GM19452 (cell line): ENCODE results near the gene TNIK.
"Not testable (repeated sequence)": the region's sequence is repeated elsewhere in the genome, so short reads cannot be mapped to it uniquely, and the experiment has no call there.

Source experiments
- ATAC-seq: cut with Tn5 transposase; IDR thresholded peaks from one replicate; pipeline ENCODE4 v1.9.1; 2021; ENCODE audit not compliant: unreplicated experiment

TNIK gene

DNA sequence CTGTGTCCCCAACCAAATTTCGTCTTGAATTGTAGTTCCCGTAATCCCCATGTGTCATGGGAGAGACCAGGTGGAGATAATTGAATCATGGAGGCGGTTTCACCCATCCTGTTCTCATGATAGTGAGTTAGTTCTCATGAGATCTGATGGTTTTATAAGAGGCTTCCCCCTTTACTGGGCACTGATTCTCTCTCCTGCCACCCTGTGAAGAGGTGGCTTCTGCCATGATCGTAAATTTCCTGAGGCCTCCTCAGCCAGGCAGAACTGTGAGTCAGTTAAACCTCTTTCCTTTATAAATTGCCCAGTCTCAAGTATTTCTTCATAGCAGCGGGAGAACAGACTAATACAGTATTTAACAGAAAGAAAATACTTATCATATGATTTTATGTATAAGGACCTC is 93.5 kb downstream of the TNIK start:
- not testable (repeated sequence) for ATAC-seq

DNA sequence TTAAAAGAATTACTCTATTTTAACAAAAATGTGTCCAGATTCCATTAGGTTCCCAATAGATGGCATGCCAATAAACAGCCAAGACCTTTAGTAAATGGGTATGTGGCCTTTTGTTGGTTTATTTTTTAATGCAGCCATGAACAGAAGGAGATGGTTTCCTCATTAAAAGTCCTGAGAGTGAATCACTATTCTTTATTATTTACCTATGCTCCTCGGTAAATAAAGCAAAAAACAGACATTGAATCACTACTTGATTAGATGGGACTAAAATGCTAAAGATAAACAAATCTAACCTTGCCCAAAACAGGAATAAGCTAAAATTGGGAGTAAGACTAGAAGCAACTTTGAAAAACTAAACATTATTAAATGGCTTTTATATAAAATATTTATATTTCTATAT is 94.2 kb downstream of the TNIK start:
- no peak for ATAC-seq

DNA sequence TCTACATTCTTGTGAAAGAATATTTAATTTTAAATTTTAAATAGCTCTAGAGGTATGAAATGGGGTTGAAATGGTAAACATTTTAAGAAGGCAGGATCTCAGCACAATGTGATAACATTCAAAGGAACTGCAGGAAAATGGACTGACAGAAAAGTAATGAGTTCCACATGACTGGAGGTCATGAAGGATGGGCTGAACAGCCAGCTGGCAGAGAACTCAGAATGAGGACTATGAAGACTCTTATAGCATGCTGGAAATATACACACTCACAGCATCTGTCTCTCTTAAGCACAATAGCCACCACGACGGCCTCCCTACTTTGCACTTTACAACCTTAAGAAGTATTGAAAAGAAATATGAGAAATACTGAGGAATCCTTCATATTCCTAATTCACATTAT is 94.7 kb downstream of the TNIK start:
- ATAC-seq, result no peak

DNA sequence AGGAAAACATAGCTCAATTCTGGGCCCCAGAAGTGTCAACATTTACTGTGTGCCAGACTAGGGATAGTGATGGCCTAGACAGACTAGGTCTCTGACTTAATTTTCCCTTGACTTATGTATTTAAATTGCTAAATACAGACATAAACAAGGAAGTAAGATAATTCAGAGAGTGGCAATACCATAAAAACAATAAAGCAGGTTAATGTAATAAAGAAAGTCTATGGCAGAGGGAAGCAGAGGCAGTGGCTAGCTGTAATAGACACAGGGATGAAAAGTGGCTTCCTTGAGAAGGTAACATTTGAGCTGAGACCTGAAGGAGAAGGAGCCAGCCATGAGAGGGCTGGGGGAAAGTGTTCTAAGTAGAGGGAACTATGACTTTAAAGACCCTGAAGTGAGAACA is 95.7 kb downstream of the TNIK start:
- no peak for ATAC-seq

DNA sequence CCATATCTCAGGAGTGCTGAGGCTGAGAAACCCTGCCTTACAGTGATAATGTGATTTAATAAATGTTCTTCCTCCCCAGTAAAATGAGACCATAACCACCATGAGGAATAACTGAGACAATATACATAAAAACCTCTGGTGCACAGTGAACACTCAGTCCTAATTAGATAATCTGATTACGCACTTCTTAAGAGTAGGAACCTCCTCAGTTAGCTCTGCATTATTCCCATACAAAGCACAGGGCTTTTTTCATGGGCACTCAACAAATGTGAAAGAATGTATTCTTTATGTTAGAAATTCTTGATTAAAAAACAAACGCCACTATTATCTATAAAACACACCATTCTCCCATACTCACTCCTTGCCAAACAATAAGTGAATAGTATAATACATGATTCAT is 97.0 kb downstream of the TNIK start:
- no peak for ATAC-seq

DNA sequence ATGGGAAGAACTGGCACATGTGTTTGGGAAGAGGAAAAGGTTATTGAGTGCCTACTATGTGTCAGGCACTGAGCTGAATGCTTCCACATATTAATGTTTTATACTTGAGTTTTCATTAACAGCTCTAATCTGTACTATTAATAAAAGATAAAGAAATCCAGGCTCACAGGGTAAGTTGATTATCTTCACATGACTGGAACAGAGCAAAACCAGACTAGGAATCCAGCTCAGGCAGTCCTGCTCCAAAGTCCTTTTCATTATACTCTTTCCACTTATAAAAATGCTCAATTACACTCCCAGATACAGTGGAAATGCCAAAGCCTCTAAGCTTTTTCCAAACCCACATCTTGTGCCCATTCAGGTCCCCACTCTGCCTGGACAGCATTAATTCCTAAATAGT is 97.6 kb downstream of the TNIK start:
- no peak for ATAC-seq

DNA sequence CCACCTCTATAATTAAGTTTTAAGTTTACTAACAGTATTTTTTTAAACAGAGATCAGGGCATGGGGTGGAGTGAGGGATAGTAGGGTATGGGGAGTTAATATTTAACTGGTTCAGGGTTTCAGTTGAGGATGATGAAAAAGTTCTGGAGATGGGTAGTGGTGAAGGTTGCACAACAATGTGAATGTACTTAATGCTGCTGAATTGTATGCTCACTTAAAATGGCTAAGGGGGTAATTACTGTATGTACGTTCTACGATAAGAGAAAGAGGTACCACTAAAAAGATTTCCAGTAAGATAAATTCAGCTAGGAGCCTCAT is 101.4 kb downstream of the TNIK start:
- ATAC-seq, result no peak

DNA sequence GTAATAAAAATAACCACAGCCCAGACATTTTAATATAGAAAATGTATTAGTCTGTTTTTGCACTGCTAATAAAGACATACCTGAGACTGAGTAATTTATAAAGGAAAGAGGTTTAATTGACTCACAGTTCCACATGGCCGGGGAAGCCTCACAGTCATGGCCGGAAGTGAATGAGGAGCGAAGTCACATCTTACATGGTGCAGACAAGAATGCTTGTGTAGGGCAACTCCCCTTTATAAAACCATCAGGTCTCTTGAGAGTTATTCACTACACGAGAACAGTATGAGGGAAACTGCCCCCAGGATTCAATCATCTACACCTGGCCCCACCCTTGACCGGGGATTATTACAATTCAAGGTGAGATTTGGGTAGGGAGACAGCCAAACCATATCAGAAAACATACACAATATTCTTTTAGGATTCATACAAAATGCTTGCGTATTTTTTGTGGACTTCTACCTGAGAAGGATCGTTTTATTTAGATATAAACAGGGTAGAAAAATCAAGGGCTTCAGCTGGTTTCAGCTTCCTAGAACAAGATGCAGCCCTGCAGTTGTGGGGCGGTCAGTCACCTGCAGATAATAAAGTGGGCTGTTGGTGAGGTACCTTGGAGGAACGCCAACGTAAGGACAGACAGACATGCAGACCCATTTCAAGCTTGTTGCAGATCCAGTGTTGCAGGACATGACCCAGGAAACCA is 101.9 kb downstream of the TNIK start:
- ATAC-seq, result no peak

DNA sequence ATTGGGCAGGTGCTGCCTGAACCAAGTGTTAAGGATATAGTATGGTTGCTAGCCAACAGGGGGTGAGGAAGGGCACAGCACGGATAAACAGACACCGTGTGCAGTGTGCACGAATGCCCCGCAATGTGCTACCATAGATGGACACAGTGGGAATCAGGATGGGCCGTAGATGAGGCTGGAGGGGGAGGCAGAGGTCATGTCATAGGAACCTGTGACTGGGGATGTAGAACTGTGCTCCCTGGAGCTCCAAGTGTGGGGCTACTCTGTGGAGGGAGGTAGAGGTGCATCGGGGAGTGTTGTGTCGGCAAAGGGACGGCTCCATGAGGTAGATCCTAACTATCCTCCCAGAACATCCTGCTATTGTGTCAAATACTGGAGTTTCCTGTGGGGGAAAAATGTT is 102.5 kb downstream of the TNIK start:
- no peak for ATAC-seq

DNA sequence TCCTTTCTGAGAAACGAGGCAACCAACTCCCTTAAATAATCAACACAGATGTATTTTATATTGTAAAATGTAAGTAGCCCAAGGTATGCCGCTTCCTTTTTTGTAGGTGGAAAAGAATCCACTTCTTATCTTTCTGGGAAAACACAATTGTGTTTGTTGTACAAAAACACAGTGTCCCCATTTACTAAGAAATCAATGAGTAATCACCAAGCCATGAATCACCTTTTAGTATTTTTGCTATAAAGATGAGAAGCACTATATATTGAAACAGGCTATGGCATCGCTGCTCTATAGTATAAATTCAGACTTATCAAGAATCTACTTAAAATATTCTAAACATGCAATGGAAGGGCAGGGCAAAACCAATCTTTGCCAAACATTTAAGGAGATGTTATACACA is 104.0 kb downstream of the TNIK start:
- no peak for ATAC-seq

DNA sequence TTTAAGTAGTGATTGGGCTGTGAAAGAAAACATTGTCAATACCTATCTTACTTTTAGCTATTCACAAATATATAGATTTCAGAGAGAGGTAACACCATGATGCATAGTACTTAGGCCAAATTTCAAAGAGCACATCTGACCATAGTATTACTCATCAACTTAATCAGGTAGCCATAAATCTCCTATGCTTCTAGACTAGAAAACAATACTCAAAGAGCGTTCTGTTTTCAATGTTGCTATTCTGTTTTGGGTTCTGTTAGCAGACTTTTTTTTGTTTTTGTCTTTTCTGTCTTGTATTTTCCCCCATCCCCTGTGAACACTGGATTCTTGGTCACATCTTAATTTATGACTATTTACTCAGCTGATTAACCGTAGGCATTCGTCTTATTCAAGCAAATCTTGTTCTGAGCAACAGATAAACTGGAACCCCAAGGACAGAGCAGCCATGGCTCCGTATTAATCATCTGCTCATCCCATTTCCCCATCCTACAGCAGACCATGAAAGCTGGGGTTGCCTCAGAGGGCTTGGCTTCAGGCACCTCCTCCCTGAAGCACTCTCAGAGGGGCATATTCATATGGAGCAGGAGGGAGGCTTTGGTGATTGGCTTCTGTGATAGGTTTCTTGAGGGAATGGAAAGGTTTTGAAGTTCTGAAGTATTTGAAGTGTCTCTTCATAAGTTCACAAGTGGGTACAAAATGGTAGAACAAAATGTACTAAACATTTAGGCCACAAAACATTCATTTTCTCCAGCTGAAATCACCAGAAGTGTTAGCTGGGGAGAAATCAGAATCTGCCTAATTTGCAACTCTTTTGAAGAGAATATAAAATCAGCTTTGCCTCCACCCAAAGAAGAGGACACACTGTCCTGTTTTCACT is 105.3 kb downstream of the TNIK start:
- no peak for ATAC-seq

DNA sequence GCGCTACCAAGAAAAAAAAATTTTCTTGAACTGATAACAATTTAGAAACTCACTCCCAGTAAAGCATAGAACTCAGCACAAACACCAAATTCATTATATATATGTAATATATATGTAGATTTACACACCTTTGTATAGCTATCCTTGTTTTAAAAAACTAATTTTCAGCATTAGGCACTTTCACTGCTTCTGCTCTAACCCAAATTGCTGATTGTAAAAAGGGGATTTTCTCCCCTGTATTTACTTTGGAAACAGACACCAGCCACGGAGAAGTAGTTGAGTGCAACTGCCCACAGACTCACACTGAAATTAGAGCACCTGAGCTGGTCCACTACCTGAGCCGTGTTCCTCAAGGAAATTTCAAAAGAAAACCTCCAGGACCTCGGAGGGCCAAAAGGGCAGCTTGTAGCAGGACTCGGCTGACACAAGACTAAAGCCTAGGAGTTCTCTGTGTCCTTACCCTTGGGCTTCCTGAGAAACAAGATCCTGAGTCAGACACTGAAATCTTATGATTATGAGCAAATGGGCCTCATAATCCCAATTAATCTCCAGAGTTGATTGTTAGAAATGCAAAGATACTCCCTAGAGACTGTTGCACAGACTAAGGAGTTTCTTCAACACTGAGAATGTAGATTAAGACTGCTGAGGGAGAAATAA is 106.0 kb downstream of the TNIK start:
- ATAC-seq, result no peak

DNA sequence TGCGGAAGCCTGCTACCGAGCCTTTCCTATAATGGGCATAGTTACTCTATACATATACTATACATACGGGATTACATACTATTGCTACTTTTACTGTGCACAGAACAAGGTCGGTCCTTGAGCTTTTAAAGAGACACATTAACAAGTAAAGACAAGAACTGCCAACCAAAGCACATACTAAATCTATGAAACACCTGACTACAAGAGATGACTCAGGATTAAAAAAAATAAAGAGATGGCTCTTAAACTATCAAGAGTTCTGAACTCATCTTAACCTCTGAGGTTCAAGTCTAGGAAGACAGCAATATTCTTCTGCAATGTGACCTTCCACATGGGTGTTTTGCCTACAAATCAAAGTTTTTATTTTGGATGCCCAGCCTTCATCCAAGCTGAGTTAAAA is 106.8 kb downstream of the TNIK start:
- ATAC-seq, result no peak

DNA sequence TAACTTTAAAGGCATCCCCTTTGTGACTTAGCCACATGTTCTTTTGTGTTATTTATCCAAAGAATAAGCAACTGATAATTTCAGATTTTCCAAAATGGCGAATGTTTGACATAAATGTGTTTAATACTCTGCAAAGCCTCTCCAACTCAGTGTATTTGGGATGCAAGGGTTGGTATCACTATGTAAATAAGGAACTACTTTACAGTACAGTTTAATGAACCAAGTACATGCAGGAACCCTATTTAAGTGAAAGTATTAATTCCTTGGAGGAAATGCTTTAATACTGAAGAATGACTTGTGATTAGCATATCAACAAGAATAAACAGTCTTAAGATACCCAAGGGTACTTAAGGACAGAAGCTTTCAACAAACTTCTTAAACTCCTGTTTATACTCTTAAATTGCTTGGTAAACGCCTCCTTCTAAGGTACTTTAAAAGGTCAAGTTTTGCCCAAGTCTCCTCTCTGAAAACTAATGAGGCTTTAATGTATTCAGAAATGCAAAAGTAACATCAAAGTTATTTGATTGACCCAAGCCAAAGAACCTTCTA is 107.7 kb downstream of the TNIK start:
- no peak for ATAC-seq

DNA sequence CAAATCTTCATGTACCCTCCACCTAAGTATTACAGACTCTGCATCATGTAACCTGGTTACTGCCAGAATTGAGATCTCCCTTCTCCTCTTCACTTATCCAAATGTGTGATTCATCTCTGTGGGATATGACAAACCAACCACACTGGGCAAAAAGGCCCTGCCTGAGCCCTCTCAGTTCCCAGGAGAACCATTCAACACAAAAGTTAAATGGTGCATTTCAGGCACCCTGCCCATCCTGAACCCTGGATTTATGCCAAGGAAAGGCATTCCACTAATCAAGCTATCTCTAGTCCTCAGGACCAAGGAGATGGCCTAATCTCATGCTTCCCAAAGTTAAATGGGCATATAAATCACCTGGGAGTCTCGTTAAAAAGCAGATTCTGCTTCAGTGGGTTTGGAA is 108.5 kb downstream of the TNIK start:
- ATAC-seq, result no peak

DNA sequence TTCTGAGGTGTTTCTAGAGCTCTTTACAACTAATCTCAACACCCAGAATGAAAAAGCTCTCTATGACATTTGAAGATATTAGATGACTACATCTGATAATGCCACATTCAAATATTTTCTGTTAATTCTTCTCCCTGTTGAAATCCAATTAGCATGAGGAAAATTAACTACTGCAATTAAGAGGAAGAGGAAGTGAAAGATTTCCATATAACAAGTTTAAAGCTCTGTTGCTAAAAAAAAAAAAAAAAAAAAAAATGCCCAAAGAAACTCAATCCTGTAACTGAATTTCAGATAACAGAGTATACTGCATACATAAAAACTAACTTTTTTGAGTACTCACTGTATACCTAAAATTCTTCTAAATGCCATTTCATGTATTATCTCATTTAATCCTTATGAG is 109.8 kb downstream of the TNIK start:
- ATAC-seq, result no peak

DNA sequence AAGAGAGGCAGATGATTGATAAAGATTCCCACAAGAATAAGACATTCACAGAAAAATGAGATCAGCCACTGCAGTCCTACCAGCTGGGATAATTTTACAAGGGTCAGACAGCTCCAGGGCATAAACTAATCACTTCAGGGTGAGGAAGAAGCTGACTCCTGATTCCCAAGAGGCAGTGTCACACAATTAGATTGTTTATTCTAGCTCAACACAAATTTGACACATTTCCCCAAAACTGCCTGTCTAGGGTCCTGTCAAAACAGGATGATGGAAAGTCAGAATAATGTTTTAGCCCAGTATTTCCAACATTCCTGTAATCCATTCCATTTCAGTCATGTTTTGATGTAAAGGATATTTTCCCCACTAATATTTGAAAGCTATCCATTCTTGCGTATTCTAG is 110.8 kb downstream of the TNIK start:
- ATAC-seq, result no peak

DNA sequence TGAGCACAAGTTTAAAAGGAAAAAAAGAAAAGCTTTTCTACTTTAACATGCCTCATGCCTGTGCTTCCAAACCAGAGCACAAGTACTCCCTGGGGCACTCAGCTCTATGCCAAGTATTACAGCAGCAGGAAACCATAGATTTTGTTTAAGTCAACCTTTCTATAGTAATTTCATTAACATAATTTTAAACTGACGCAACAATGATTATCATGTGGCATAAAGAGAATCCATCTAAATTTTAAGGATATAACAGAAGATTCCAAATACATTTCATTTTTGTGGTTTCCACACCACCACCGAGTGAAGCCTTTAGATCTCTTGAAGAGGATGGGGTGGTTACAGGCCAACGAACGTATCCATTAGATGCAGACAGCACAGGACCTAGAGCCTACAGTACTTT is 112.1 kb downstream of the TNIK start:
- ATAC-seq, result peak; percentile 9

DNA sequence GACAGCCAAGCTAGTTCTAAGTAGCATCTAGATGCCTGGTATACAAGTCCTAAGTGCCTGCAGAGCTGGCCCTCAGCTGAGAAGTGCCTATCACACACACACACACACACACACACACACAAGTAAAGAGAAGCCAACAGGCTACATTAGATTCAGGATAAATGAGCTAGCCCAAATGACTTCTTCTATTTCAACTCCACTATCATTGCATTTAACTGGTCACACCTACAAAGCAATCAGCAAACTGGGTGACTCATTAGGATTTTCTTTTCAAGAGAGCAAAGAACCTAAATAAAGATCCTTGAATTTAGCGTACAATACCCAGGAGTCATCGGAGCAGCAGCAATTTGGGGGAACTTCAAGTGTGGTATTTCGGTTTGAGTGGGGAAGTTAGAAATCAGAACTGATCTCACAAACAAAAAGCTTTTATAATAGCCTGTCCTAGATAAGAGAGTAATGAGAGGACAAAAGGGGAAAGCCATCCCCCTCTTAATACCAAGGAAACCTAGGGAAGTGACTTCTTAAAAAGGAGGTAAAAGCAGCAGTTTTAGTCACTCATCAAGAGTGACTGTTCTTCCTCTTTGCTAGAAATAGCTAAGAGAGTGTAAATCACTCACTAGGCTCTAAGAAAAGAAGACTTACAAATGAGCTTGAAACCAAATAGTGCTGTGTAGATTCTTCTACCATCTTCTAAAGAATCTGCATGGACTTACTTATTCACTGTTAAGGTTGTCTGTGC is 112.7 kb downstream of the TNIK start:
- peak; percentile 62 for ATAC-seq

DNA sequence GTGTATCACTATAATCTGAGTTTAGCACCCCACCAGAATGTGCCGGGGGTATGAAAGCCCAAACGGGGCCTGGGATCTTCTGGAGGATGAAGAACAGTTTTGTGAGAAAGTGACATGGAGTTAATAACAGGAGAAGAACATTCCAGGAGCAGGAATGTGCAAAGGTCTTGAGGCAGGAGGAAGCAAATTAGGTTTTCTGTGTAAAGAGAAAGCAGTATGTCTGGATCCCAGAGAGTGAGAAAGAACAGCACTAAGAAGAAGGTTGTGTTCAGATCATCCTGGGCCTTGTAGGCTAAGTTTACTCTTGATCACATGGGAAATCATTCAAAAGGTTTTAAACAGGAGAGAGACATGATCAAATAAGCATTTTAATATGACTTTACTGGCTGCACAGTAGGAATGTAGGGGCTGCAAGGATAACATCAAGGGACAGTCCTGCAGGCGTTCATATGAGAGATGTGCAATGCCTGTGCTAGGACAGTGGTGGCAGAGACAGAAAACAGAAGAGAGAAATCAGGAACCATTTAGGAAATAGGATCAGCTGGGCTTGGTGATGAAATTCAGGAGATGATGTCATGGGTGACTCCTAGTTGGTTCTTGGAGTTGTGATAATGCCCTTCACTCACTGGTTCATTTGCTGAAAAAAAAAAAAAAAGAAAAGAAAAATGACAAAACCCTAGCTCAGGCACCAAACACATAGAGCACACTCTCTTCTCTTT is 113.5 kb downstream of the TNIK start:
- no peak for ATAC-seq

DNA sequence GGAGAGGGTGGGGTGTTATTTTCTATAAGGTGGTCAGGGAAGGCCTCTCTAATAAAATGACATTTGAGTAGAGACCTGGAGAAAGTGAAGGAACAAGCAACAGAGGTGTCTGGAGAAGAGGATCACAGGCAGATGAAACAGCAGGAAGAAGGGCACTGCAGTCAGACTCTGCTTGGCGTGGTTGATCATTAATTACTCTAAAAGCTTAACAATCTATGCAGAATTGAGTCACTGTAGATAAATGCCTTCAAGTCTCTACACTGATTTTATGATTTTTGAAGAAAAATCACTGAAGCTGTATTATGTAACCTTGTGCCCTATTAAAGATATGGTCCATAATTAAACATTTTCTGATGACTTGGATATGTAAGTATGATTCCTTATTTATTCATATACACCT is 114.2 kb downstream of the TNIK start:
- ATAC-seq, result peak; percentile 34
